Vagina (tissue), 2 donors: ENCODE data around the gene MAN1C1.

Experiments used
- CTCF ChIP-seq, 3 experiments: fragments of 450-650 bp in 2 of 3; fragments of 200-600 bp in 1 of 3; sonication (generic) in 1 of 3; IDR thresholded peaks; one replicate each; pipeline ENCODE4 v1.5.1; 2017 to 2019; ENCODE audit warnings: antibody characterized with exemption in 3 of 3, mild to moderate bottlenecking in 2 of 3, moderate library complexity in 2 of 3
- POLR2A ChIP-seq, 2 donors: fragments of 450-650 bp; IDR thresholded peaks; one replicate each; pipeline ENCODE4 v1.6.1; 2017; ENCODE audit warnings: antibody characterized with exemption in 2 of 2, mild to moderate bottlenecking in 2 of 2, moderate library complexity in 2 of 2
- POLR2AphosphoS5 ChIP-seq, 2 donors: sonication (generic); formaldehyde crosslinking; IDR thresholded peaks; one replicate each; pipeline ENCODE4 v1.9.0; 2017; ENCODE audit warnings: antibody characterized with exemption in 2 of 2, mild to moderate bottlenecking in 2 of 2, low read depth in 1 of 2; ENCODE audit not compliant: insufficient read depth in 1 of 2

DNA sequence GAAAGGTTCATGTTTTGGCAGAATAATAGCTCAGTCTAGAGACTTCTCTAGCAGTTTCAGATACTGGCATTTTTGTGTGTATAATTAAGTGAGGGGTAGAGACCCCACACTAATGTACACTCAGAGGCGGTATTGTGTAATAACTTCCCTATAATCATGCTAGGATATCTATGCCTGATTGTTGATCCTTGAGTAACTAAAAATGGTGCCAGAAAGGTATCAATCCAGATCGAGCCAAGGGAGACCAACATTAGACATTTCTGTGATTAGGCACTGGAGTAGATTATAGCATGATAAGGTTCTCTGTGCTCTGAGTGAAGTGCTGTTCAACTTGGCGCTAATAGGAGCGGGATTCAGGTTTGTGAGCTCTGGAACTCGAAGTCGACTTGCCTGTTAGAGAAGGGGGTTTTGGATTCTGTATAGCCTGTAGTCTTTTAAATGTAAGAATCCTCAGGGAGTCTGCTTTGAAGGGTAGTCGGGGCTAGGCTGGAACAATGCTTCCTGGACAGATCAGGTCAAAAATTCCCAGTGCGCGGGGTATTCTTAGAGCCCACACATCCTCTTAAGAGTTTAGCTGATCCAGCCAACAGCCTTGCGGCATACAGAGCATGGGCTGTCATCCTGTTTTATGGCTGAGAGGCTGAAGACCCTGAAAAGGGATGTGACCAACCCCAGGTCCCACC is 24.2 kb downstream of the MAN1C1 start:
- TF ChIP-seq CTCF (IDR thresholded peaks at IDR 0.05) (no peak), POLR2AphosphoS5 (IDR thresholded peaks at IDR 0.05; ENCODE audit: insufficient read depth in 1 of 2, low read depth in 1 of 2) (no peak), POLR2A (IDR thresholded peaks at IDR 0.05) (no peak)
